SIG-M5 treated with dmso at 0.1 percent for 504 hours (cell line): ENCODE data around the gene NOP58.
"Not testable (repeated sequence)": the region's sequence is repeated elsewhere in the genome, so short reads cannot be mapped to it uniquely, and the experiment has no call there.

Experiments used
- DNase-seq: peaks from one replicate; lab custom pipeline; 2025; ENCODE audit not compliant: unreplicated experiment; lab: John Stamatoyannopoulos, UW

NOP58 gene

GRCh38 chr2:202299712-202300111 lies 34.1 kb downstream of the NOP58 start:
- DNase-seq = no peak

DNA sequence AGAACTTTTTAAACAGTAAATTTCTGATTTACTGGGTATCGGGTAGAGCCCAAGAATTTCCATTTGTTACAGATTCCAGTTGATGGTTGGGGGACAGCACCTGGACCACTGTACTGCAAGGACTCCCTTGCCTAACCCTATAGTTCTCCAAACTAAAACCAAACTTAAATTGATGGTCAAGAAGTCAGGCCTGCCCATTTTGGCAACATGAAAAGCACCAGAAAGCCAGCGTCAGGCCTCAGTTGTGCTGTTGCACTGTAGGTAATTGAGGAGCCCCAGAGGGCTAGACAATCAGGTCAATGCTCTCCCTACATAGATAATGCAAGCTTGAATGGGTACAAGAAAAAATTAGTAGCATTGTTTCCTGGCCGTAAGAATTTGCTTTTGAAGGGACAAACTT lies 40.5 kb downstream of the NOP58 start:
- DNase-seq = no peak

- no peak for DNase-seq
Observed at GRCh38 chr2:202307690-202308089, 42.1 kb downstream of the NOP58 start.

GRCh38 chr2:202311823-202312388 lies 46.3 kb downstream of the NOP58 start:
- no peak for DNase-seq

GRCh38 chr2:202314116-202314515 lies 48.6 kb downstream of the NOP58 start:
- no peak for DNase-seq

DNA sequence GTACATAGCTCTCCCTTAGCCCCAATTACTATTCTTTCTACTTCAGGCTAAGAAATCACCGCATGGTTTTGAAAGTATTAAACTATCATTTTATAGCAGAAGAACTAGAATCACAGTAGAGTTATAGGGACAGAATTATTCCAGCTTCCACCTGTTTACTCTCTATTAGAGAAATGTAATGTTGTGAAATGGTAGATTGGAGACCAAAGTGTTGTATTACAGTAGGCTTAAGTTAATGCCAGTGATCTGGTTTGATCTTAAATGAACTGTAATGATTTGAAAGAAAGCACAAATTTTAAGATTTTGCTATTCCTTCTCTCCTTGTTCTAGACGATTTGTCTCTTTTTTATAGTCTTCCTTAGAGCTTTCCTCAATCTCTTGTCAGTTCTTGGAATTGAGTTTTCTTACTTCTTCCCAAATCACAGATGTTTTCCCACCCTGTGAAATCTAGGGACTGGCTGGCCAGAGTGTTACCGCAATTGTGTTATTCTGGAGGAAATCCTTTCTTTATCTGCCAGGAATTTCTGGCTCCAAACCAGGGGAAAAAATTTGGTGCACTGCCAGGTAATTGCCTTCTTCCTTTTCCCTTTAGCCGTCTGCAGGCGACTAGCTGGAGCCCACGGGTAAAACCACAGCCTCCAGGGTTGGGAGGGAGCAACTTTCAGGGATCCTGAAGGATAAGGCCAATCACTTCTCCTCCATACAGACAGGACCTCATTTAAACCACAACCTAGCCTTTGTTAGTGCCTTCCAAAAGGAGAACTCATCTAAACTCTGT lies 51.7 kb downstream of the NOP58 start:
- DNase-seq = no peak

DNA sequence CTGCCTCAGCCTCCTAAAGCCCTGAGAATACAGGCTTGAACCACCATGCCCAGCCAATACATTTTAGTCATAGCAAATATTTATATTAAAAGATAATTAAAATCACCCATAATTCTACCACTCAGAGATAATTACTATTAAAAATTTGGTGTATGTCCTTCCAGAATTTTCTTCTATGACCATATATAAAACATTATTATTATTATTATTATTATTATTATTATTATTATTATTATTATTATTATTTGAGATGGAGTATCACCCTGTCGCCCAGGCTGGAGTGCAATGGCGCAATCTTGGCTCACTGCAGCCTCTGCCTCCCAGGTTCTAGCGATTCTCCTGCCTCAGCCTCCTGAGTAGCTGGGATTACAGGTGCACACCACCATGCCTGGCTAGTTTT lies 54.8 kb downstream of the NOP58 start:
- DNase-seq = not testable (repeated sequence)

DNA sequence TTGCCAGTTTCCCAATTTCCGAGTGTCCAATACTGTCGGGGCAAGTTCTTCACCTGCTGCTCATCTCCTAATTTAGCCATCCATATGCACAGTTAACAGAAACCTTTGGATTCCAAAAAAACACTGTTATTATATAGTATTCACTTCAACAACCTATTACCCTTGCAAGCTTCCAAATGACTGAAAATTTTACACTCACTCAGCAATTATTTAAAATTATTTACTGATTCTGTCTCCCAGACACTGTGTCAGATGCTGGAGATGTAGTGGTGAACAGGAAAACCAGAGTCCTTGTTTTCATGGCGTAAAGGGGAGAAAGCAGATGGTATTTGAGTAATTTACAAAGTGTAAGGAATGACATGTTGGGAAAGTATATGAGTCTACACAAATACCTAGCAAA lies 56.9 kb downstream of the NOP58 start:
- no peak for DNase-seq

DNA sequence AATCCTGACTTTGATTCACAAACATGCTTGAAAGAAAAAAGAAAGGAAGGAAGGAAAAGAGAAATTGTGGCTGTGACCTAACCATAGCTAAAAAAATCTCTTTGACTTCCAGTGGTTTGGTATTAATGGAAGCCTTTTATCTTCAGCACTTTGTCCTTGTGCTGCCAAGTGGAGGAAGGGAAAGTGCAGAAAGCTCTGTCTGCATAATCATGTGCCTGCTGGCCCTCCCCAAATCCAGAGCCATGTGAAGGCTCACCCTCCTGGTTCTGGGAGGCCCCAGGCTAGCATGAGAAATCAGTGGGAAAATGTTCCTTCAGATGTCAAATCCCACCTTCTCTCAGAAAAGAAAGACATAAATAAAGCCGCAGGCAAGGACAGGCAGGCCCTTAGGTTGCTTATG lies 62.3 kb downstream of the NOP58 start:
- no peak for DNase-seq

- no peak for DNase-seq
Observed at GRCh38 chr2:202335791-202336467, 70.4 kb downstream of the NOP58 start.

DNA sequence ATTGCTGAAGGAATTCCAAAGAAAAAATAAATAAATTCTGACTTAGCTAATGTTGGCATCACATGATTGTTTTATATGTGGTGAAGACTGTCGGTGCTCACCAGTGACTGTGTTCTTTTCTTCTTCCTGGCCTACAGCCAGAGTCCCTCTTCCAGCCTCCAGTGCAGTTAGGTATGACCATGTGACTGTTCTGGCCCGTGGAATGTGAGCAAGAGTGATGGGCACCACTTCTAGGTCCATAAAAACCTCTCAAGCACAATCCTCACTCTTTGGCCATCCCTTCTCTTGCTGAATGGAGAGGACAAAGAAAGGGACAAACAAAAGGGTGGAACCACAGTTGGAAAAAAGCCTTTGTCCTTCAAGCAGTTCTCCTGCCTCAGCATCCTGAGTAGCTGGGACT lies 71.6 kb downstream of the NOP58 start:
- no peak for DNase-seq

DNA sequence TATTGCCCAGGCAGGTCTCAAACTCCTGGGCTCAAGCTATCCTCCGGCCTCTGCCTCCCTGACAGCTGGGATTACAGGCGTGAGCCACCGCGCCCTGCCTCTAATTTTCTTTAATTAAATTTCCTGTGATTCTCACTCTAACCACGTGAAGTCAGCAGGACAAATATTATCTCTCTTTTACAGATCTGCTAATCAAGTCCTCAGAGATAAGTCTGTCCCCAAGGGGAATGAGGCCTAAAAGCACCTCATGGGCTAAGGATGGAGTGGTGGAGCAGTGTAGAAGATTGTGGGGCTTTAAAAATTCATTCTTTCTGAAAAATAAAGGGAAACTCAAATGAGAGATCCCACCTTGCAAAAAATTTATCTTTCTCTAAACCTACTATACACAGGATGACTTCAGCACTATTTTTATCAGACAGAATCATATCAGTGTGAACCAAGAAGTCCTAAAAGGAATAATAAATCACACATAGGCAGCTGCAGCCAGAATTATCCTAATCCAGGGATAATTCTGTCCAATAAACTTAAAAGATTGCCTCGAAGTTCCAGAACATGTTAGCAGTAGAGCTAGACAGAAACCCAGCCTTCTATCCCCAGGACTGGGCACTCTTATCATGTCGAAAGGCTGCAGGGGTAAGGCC lies 72.3 kb downstream of the NOP58 start:
- no peak for DNase-seq

DNA sequence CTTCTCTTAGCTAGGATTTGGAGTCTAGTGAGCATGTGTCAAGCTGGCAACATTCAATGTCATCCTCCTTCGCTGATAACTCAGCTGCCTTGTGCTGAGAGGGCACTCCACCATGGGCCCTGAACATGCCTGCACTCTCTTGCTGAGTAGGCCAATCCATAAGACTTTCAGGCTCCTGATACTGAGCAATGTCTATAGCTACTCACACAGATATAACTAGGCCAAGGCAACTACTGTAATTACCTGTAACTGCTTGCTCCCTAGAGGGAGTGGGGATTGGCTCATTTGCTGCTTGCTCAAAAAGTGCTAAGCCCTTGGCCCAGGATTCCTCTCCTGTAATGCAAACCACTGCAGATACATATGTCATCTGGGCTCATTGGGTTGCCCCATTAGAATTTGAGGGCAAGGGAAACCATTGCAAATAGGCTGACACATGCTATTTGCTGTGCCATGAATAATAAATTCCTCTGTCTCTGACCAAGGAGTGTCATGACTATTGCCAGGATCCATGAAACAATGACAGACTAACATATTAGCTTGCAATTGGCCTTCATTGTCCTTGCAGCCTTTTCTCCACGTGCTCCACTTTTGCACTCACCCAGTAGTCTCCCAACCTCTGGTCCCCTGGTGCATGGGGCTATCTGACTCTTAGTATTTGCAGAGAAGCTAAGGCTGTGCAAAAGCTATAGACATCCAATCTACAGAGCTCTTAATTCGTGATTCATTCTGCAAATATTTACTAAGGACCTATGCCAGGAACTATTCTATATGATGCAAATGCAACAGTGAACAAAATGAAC lies 73.7 kb downstream of the NOP58 start:
- no peak for DNase-seq

DNA sequence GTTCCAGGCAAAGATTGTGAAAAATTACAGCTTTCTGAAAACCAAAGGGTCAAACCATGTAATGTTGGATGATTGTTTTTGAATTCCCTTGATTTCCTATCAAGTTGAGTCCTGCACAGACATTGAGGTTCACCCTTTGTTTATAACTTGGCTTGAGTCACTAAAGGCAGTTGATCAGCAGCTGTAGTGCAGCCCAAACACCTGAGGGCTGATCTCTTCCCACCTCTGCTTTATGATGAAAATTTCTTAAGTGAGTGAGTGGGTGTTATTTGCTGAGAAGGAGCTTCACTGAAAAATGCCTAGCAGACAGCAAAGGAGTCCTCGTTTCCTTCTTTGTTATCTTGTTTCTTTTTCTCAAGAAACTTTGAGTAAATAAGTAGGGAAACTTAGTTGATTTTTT lies 78.6 kb downstream of the NOP58 start:
- no peak for DNase-seq

DNA sequence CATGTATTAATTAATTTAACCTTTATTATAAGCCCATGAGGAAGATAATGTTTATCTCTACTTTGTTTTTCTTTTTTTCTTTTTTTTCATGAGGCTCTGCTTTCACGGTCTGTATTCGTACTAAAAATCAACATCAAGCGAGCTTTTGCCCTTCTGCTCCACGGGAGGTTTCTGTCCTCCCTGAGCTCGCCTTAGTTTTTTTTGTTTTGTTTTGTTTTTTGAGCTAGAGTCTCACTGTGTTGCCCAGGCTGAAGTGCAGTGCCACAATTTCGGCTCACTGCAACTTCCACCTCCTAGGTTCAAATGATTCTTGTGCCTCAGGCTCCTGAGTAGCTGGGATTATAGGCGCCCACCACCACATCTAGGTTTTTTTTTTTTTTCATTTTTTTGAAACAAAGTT lies 80.6 kb downstream of the NOP58 start:
- no peak for DNase-seq
